Kidney capillary endothelial cell (primary cell): ENCODE measurements around the gene RAD51B.
A peak's percentile ranks its signal among the peaks of the same experiment; 100 is the strongest.
"Not testable (repeated sequence)": the region's sequence is repeated elsewhere in the genome, so short reads cannot be mapped to it uniquely, and the experiment has no call there.

Experiments
- DNase-seq: peaks from one replicate; pipeline ENCODE4 v3.0.0-alpha.2; 2018; ENCODE audit warnings: low spot score

RAD51B gene

DNA sequence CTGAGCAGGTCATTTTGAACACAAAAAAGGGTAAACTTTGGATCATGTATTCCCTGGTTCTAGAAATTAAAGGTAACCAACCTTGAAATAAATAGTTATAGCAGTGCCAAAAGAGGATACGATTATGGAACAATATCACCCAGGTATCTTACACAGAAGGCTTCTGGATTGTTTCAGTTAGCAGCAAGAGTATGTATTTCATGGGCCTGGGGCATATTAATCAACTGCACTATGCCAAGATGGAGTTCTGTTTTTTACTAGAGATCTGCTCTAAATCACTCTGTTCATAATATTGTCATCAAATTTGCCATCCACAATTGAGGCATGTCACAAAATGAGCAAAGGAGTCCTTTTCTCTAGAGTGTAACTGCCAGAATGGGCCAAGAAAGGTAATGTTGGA is 357.1 kb downstream of the RAD51B start:
- no peak for DNase-seq

DNA sequence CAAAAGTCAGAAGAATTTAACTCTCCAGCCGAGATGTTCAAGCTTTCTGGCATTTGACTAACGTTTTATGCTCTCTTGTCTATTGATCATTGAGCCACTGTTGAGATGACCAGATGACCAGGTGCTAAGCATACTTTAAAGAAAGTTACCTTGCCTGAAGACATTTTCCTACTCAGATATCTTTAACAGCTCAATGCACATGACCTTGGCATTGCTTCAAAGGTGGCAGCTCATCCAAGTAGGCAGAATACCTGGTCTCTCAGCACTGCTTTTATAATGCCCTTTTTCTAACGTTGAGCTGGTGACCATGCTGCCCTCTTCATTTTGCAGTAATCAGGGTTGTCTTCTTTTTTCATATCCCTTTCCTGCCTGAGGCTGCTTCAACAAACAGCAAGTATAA is 358.1 kb downstream of the RAD51B start:
- no peak for DNase-seq

DNA sequence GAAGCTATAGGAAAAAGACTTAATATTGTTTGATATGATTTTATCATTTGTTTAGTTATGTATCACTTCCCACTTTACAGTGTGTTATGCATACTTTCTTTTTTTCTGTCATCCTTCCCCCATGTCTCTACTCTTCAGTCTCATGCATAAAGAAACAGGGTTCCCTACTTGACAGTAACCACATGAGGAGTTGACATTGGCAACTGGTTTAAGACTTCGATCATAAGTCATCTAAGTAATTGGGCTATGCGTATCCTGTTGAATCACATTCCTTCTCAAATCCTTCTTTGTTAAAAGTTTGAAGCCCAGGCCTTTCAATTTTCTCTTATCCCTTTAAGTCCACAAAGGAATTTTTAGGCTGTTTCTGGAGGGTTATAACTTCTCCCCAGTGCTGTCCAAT is 358.7 kb downstream of the RAD51B start:
- DNase-seq, result no peak

DNA sequence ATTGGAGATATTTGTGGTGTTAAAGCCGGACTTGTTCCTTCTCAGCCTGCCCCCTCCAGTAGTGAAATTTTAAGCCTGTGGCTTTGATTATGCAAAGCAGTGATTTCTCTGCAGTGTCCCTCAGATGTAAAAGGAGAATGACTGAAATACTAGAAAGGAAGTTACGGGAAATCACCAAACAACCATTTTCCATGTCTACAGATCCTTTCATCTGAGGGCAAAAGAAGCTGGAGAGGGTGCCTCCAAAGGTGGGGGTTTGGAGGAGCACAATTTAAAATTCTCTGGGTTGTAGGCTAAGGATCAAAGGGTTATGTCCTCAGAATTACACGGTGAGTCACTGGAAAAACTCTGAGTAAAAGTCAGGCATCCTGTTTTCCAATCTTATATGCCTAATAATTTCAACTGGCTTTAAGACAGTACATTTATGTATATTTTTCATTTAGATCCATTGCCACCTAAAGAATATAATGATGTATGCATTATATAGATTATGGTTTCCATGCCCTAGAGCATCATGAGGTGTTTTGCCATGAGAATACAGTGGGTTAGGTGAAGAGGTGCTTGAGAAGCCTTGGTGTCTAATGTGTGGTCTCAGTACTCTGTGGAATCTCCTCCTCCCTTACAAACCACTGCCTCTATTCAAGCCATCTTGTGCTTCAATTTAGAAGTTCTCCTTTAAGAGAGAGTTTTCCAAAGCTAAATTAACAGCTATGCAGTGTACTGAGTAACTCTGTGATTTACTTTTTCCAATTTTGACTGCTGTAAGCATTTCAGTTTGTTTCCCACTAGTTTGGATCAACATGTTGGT is 362.1 kb downstream of the RAD51B start:
- DNase-seq, result peak; percentile 18

DNA sequence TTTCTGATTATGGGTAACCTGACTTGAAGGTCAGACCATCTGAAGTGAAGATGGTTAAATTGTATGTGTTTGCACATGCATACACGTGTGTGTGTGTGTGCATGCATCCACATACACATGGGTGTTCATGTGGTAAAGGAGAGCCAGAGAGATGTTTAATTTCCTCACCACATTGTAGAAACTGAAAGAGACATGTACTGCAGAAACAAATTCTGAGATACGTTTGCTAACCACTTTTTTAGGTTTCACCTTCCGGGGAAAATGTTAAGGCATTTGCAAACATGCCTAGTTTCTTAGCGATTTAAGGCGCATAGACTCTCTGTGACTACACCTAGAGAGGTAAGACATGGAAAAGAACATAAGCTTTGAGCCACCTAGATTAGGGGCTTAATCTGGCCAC is 362.9 kb downstream of the RAD51B start:
- no peak for DNase-seq

DNA sequence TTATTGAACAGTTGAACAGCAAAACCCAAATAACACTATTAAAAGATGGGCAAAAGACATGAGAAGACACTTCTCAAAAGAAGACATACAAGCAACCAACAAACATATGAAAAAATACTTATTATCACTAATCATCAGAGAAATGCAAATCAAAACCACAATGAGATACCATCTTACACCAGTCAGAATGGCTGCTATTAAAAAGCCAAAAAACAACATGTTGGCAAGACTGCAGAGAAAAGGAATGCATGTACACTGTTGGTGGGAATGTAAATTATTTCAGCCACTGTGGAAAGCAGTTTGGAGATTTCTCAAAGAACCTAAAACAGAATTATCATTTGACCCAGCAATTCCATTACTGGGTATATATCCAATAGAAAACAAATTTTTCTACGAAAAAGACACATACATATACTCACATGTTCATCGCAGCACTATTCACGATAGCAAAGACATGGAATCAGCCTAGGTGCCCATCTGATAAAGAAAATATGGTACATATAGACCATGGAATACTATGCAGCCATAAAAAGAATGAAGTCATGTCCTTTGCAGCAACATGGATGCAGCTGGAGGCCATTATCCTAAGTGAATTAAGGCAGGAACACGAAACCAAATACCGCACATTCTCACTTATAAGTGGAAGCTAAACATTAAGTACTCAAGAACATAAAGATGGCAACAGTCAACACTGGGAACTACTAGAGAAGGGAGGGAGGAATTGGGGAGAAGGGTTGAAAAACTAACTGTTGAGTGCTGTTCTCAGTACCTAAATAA is 367.1 kb downstream of the RAD51B start:
- DNase-seq, result not testable (repeated sequence)

DNA sequence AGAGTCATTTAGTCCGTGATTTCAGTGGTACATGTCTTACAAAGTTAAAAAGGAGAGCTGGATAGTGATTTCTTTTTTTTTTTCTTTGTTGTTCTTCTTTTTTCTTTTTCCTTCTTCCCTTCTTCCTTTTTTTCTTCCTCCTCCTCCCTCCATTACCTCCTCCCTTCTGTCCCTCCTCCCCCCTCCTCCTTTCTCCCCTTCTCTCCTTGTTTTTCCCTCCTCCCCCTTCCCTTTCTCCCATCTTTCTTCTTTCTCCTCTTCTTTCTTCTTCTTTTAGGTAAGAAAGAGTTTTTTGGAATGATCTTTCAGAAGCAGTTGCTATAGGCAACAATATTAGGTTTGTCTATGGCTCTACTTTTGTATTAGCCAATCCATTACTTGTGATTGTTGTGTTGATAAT is 368.6 kb downstream of the RAD51B start:
- DNase-seq, result no peak

DNA sequence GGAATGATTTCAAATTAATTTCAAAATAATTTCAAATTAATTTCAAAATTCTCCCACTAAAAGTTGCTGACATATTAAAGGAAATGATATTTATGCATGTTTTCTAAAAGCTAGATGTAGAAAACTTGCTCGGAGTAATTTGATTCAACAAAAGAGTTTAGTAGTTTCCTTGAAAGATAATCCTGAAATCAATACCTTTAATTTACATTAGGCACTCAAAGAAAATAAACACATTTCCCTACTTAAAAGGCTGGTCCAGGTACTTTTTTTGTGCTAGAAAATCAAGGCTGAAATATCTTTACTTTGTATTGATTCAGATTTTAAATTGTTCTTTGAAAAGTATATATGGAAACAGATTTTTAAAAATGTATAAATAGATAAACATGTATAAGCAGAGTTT is 370.5 kb downstream of the RAD51B start:
- no peak for DNase-seq

DNA sequence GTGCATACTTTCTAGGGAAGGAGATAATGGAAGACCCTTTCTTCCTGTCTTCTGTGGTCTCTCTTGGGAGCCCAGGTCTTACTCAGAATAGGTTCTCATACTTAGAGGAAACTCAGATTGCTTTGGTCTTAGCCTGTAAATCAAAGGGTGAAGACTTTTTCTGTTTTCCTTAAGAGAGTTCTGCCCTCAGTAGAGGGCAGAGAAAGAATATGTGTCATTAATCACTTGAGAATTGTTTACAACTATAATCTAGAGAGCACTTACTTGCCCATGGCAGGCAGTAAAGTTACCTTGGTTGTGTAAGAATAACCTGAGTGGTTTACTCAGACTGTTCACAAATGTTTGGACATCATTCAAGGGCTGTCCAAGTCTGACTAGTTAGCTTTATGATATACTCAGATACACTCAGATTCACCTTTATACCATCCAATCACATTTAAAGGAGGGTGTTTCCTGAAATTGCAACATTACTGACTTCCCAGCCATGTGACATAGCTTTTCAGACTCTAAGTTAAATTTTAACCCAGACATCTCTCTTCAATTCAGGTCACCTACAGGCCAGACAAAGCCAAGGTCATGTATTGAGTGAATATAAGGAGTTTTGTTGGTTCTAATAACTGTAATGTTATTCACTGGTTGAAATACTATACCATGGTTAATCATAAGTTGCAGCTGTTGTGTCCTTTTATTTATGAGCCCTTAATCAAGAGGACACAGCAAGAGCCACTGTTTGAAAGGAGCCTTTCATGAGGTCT is 372.2 kb downstream of the RAD51B start:
- no peak for DNase-seq

DNA sequence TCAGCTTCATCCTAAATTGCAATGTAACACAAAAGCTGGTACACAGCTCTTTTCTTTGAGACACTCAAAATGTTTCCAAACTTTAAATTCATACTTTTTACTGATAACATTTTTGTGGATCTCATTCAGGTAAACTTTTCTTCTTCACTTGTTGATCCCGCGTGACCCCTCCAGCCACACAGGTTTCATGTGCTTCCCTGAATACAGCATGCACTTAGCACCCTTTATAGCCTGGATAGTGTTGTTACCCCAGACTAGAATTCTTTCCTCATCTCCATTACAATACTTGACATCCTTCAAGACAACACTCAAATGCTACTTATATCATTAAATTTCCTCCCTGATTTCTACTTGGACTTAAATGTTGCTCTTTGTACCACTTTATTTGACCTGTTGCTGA is 373.4 kb downstream of the RAD51B start:
- DNase-seq, result no peak

DNA sequence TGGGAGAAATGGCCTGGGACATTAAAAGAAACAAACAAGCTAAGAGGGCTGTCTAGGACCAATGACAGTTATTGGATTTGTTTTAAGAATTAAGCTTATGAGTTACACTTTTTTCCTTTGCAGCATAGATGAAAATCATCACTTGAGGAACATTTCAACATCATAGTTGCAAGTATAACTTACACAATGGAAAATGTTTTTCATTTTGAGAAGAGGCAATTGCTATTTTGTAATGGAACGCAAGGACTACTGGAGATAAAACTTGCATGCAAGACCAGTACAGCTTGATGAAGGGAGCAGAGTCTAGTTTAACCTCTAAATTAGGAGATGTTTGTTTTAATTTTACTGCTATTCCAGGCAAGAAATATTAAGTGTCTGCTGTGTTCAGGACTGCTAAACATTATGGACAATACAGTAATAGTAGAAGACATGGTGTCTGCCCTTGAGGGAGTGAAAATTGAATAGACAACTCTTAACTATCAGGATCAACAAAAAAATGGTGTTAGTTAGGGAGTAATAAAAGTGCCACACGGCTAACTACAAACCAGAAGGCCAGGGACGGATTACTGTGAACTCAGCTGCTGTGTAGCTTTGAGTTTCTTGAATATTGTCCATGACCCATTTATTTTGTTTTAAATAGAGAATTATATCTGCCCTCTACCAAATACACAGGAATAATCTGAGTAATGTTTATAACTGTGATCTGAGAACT is 374.5 kb downstream of the RAD51B start:
- no peak for DNase-seq

DNA sequence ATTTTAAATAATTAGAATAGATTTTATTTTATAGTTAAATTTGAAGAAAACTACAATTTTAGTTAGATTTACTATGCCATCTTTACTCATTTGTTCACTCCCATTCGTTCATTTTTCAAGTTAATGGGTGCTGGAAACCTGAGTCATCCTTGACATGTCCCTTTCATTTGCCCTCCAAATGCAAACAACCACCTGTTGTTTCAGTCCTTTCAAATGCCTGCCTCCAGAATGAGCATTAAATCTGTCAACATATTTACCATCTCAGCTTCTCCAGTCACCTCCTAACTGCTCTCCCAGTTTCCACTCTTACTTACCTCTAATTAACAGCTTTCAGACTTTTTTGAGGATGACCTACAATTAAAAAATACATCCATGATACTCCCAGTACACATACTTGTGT is 375.5 kb downstream of the RAD51B start:
- no peak for DNase-seq

DNA sequence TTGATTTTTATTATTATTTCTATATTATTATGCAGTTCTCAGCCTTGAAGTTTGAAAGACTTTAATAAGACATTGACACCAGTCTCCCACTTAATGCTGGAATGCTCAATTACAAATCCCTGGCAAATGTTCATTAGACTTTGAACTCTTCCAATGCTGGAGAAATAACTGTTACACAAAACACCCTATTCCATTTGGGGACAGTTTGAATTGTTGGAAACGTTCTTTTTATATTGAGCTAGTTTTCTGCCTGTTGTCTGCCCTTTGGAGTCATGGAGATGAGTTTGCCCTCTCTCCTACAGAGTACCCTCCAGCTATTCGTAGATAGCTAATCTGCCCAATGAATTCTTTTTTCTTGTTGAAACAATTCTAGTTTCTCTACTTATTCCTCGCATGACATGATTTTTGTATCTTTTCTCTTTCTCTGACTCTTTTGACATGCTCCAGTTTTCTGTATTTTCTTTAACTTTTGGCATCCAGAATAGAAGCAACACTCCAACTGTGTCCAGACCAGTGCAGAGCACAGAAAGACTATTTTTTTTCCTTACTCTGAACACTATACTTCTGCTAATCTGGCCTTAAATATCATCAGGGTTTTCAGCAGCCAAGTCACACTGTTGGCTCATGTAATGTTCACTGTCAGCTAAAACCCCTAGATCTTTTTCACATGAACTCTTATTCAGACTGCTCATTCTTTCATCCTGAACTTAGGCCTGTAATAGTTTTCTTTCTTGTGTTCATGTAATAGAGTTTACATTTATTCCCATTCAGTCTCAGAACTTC is 379.3 kb downstream of the RAD51B start:
- DNase-seq, result no peak

DNA sequence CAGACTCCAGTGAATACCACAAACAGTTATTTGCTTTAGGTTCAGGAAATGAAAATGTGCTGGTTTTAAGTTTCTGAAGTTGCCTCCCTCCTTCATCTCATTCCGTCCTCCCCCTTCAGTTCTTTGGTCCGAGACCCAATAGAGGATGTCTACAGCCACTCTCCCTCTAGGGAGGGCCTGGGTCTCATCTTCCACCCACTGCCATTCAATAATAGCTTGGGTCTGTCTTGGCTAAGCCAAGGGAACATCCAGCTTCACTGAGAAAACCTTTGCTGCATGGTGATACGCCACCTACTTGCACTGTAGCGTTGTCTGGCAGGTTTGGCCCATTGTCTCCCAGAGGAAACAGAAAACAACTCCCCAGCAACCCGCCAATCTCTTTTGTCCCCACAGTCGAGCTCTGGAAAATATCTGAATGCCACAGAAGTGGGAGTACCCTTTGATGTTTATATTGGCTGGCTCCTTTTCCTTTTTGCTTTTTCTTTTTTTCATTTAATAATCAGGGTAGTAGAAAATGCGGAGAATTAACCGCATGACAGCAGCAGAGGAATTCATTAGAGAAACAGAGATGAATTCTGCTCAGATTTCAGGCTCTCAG is 380.1 kb downstream of the RAD51B start:
- DNase-seq, result no peak

DNA sequence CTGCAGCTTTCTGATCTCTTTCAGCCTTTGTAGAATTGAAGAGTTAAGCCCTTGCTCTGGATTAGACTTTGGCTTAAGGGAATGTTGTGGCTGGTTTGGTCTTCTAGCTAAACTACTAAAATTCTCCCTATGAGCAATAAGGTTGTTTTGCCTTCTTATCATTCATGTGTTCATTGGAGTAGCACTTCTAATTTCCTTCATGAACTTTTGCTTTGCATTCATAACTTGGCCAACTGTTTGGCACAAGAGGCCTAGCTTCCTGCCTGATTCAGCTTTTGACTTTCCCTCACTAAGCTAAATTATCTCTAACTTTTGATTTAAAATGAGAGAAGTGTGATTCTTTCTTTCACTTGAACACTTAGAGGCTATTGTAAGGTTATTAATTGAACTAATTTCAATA is 384.3 kb downstream of the RAD51B start:
- DNase-seq, result no peak

DNA sequence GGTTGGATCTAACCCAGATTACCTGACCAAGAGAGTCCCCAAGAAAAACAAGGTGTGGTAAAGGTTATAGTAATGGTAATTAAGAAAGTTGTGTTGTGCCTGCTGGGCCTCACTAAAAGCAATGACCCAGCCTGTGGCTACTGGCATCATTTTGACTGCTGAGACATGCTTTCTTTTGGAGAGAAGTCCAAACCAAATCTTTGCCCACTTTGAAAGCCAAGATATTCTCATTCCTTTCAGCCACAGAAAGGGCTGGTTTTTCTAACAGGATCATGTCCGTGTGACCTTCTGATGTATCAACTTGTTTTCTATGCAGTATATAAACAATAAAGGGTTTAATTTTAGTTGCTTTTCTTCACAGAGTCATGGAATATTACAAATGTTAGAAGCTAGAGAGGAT is 388.6 kb downstream of the RAD51B start:
- no peak for DNase-seq

DNA sequence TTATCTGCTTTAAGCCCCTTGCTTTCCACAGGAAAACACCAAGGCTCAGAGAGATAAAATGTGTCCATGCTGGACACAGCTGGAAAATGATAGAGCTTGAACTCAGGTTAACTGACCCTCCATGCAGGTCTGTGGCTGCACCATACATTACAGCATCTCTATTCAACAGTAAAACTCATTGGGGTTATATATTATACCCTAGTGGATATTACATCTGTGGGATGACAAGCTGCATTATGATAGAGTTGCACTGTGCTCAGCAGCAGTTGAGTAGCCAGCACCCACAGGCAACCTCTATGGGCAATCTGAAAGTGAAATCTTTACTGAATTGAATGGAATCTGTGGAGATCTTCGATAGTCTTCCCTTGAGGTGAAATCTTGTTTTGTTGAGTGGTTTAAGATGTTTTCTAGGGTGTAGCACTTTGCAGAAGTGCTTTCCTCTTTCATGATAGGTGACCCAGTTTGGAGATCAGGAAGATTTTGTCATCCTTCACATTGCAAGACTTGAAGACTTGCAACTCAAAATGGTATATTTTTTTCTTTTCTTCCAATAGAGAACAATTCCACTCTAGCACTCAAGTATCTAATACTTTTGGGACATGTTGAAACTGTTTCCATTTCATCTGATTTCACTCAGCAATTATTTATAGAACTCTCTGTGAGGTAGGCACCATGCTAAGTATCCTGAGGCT is 389.2 kb downstream of the RAD51B start:
- no peak for DNase-seq

DNA sequence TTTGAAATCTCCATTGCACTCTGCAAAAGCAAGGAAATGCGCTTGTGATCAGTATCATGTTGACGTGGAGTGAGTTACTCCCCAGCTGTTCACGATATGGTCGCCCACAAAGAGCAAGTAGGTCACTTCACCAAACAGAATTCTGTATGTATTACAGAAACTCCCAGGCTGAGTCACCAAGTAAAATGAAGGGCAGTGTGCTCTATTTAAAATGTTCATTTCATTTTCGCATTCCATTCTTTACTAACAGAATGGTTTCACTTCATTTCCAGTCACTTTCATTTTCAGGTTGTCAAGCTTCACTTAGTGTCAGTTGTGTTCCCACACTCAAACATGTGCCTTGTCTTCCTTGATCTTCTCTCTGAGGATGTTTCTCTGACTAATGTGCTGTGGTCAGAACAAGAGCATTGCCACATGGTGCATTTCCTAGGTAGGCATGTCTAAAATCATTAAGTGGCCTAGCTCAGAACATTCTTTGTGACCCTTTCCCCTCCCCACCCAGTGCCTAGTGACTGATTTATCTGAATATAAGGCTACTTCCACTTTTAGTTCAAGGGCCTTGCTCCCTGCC is 391.2 kb downstream of the RAD51B start:
- DNase-seq, result no peak

DNA sequence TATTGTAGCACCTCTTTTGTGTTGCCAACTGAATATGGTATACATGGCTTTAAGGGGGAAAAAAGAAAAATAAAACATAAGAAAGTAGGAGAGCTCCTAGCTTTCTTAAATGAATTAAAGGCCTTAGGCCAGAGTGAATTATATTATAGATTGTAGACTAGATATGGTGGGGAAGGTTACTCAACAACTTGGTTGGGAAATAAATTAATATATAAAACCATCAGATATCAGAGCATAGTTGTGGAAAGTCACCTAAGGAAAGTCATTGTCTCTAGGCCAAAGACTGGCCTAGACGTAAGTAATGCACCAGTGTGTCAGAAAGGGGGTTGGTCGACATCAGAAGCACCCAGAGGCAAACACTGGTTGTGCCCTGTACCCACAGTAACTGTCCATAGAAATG is 391.8 kb downstream of the RAD51B start:
- DNase-seq, result no peak

DNA sequence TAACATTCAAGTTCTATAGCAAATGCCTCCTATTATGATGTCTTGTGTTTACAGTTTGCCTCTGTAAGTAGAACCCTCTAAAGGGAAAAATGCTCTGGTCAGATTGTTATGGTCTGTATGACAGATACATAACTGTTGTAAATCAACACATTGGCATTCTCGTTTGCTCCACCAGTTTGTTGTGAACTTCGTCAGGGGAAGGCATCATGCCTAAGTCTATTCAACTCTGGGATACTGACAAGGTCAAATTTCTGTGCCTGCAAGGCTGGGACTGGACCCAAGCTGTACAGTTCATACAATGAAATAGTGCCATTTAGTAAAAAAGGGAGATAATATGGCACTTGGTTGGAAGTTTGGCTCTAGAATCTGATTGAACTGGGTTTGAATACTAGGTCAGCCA is 392.3 kb downstream of the RAD51B start:
- no peak for DNase-seq
